Measurements from ENCODE around the gene KRTAP19-5. TPM values are rescaled to one million over a fixed set of nuclear protein-coding genes. Genes with fewer than 3 reads are reported as not detected.

Gene KRTAP19-5
- polyA plus RNA-seq, 4 donors, result not detected

GRCh38 chr21:30486180-30486579 is 15.8 kb downstream of the KRTAP19-5 start:
- 25 to 53% (median 37%) methylated on average over 2 of the region's 2 CpGs for WGBS, 3 donors
- FAIRE-seq (no peak), DNase-seq (no peak)
- H3K27me3 ChIP-seq (ENCODE audit: control insufficient read depth in 3 of 3, insufficient read depth in 3 of 3, low read length in 3 of 3), result no peaks in the 10 kb centered on the region
- H3K4me1 ChIP-seq (ENCODE audit: control insufficient read depth in 3 of 3, insufficient read depth in 2 of 3, low read depth in 1 of 3, low read length in 2 of 3), result no peaks in the 10 kb centered on the region
- H3K27ac ChIP-seq (ENCODE audit: low read depth in 1 of 3, low read length in 2 of 3), result no peak overlapping the region
- peaks cover 6 to 15% of the 10 kb centered on the region in 2 donors for H3K9me3 ChIP-seq (ENCODE audit: control insufficient read depth in 2 of 2, insufficient read depth in 1 of 2, low read depth in 1 of 2, low read length in 1 of 2)
- no peak overlapping the region for H3K4me3 ChIP-seq (ENCODE audit: low read depth in 1 of 3, low read length in 3 of 3)
- H3K36me3 ChIP-seq (ENCODE audit: control insufficient read depth in 3 of 3, insufficient read depth in 2 of 3, low read depth in 1 of 3, low read length in 3 of 3), result no peaks in the 10 kb centered on the region

- H3K9me3 ChIP-seq (ENCODE audit: control insufficient read depth in 2 of 2, insufficient read depth in 1 of 2, low read depth in 1 of 2, low read length in 1 of 2), result peaks cover 7 to 10% of the 10 kb centered on the region in 2 donors
- H3K36me3 ChIP-seq (ENCODE audit: control insufficient read depth in 3 of 3, insufficient read depth in 2 of 3, low read depth in 1 of 3, low read length in 3 of 3), result no peaks in the 10 kb centered on the region
- DNase-seq (no peak), FAIRE-seq (no peak)
- no peak overlapping the region for H3K4me3 ChIP-seq (ENCODE audit: low read depth in 1 of 3, low read length in 3 of 3)
- WGBS, 3 donors, result 75 to 78% (median 76%) methylated on average over 2 of the region's 2 CpGs
- H3K4me1 ChIP-seq (ENCODE audit: control insufficient read depth in 3 of 3, insufficient read depth in 2 of 3, low read depth in 1 of 3, low read length in 2 of 3), result no peaks in the 10 kb centered on the region
- no peak overlapping the region for H3K27ac ChIP-seq (ENCODE audit: low read depth in 1 of 3, low read length in 2 of 3)
- no peaks in the 10 kb centered on the region for H3K27me3 ChIP-seq (ENCODE audit: control insufficient read depth in 3 of 3, insufficient read depth in 3 of 3, low read length in 3 of 3)
Measured at GRCh38 chr21:30482130-30482529, 19.8 kb downstream of the KRTAP19-5 start.

- no peaks in the 10 kb centered on the region for H3K4me1 ChIP-seq (ENCODE audit: control insufficient read depth in 3 of 3, insufficient read depth in 2 of 3, low read depth in 1 of 3, low read length in 2 of 3)
- DNase-seq (no peak), FAIRE-seq (no peak)
- H3K4me3 ChIP-seq (ENCODE audit: low read depth in 1 of 3, low read length in 3 of 3), result no peak within 1 kb of the TSS
- peaks cover 0 to 3% of the 10 kb centered on the region in 2 donors for H3K9me3 ChIP-seq (ENCODE audit: control insufficient read depth in 2 of 2, insufficient read depth in 1 of 2, low read depth in 1 of 2, low read length in 1 of 2)
- WGBS, 3 donors, result 82 to 88% (median 83%) methylated on average over 7 of the region's 7 CpGs
- no peaks in the 10 kb centered on the region for H3K36me3 ChIP-seq (ENCODE audit: control insufficient read depth in 3 of 3, insufficient read depth in 2 of 3, low read depth in 1 of 3, low read length in 3 of 3)
- no peaks in the 10 kb centered on the region for H3K27me3 ChIP-seq (ENCODE audit: control insufficient read depth in 3 of 3, insufficient read depth in 3 of 3, low read length in 3 of 3)
- H3K27ac ChIP-seq (ENCODE audit: low read depth in 1 of 3, low read length in 2 of 3), result no peak within 1 kb of the TSS
Measured at GRCh38 chr21:30480145-30480544, 21.8 kb downstream of the KRTAP19-5 start, which contains the start of gene KRTAP19-1. TSS of gene KRTAP19-1 (minus strand) at chr21:30480367. CDS start at chr21:30480317, 50 bp downstream.

- peaks cover 0 to 3% of the 10 kb centered on the region in 2 donors for H3K9me3 ChIP-seq (ENCODE audit: control insufficient read depth in 2 of 2, insufficient read depth in 1 of 2, low read depth in 1 of 2, low read length in 1 of 2)
- no peak for DNase-seq
- no peak for FAIRE-seq
- no peak overlapping the region for H3K4me3 ChIP-seq (ENCODE audit: low read depth in 1 of 3, low read length in 3 of 3)
- H3K4me1 ChIP-seq (ENCODE audit: control insufficient read depth in 3 of 3, insufficient read depth in 2 of 3, low read depth in 1 of 3, low read length in 2 of 3), result no peaks in the 10 kb centered on the region
- H3K27me3 ChIP-seq (ENCODE audit: control insufficient read depth in 3 of 3, insufficient read depth in 3 of 3, low read length in 3 of 3), result no peaks in the 10 kb centered on the region
- H3K27ac ChIP-seq (ENCODE audit: low read depth in 1 of 3, low read length in 2 of 3), result no peak overlapping the region
- WGBS, 3 donors, result 57 to 70% (median 70%) methylated on average over 4 of the region's 4 CpGs
- no peaks in the 10 kb centered on the region for H3K36me3 ChIP-seq (ENCODE audit: control insufficient read depth in 3 of 3, insufficient read depth in 2 of 3, low read depth in 1 of 3, low read length in 3 of 3)
Measured at GRCh38 chr21:30479259-30479658, 22.7 kb downstream of the KRTAP19-5 start.

GRCh38 chr21:30478004-30478403 is 23.9 kb downstream of the KRTAP19-5 start:
- WGBS, 3 donors, result 42 to 46% (median 43%) methylated on average over 3 of the region's 3 CpGs
- Histone ChIP-seq H3K27me3 (ENCODE audit: control insufficient read depth in 3 of 3, insufficient read depth in 3 of 3, low read length in 3 of 3) (no peaks in the 10 kb centered on the region), H3K4me1 (ENCODE audit: control insufficient read depth in 3 of 3, insufficient read depth in 2 of 3, low read depth in 1 of 3, low read length in 2 of 3) (no peaks in the 10 kb centered on the region), H3K9me3 (ENCODE audit: control insufficient read depth in 2 of 2, insufficient read depth in 1 of 2, low read depth in 1 of 2, low read length in 1 of 2) (peaks cover 0 to 3% of the 10 kb centered on the region in 2 donors), H3K27ac (ENCODE audit: low read depth in 1 of 3, low read length in 2 of 3) (no peak overlapping the region), H3K4me3 (ENCODE audit: low read depth in 1 of 3, low read length in 3 of 3) (no peak overlapping the region), H3K36me3 (ENCODE audit: control insufficient read depth in 3 of 3, insufficient read depth in 2 of 3, low read depth in 1 of 3, low read length in 3 of 3) (no peaks in the 10 kb centered on the region)
- FAIRE-seq, result no peak
- peak in 1 of 2 donors; percentile 5 for DNase-seq

GRCh38 chr21:30468900-30469714 is 32.8 kb downstream of the KRTAP19-5 start:
- DNase-seq (no peak), FAIRE-seq (no peak)
- H3K9me3 ChIP-seq (ENCODE audit: control insufficient read depth in 2 of 2, insufficient read depth in 1 of 2, low read depth in 1 of 2, low read length in 1 of 2), result no peaks in the 10 kb centered on the region
- H3K27ac ChIP-seq (ENCODE audit: low read depth in 1 of 3, low read length in 2 of 3), result no peak overlapping the region
- 62 to 69% (median 64%) methylated on average over 6 of the region's 6 CpGs for WGBS, 3 donors
- H3K36me3 ChIP-seq (ENCODE audit: control insufficient read depth in 3 of 3, insufficient read depth in 2 of 3, low read depth in 1 of 3, low read length in 3 of 3), result no peaks in the 10 kb centered on the region
- H3K27me3 ChIP-seq (ENCODE audit: control insufficient read depth in 3 of 3, insufficient read depth in 3 of 3, low read length in 3 of 3), result no peaks in the 10 kb centered on the region
- no peaks in the 10 kb centered on the region for H3K4me1 ChIP-seq (ENCODE audit: control insufficient read depth in 3 of 3, insufficient read depth in 2 of 3, low read depth in 1 of 3, low read length in 2 of 3)
- H3K4me3 ChIP-seq (ENCODE audit: low read depth in 1 of 3, low read length in 3 of 3), result no peak overlapping the region

- WGBS, 3 donors, result 44 to 53% (median 53%) methylated on average over 3 of the region's 3 CpGs
- peaks cover 0 to 1% of the 10 kb centered on the region in 2 donors for H3K9me3 ChIP-seq (ENCODE audit: control insufficient read depth in 2 of 2, insufficient read depth in 1 of 2, low read depth in 1 of 2, low read length in 1 of 2)
- DNase-seq (peak in 1 of 2 donors; percentile 7), FAIRE-seq (no peak)
- H3K4me1 ChIP-seq (ENCODE audit: control insufficient read depth in 3 of 3, insufficient read depth in 2 of 3, low read depth in 1 of 3, low read length in 2 of 3), result no peaks in the 10 kb centered on the region
- H3K36me3 ChIP-seq (ENCODE audit: control insufficient read depth in 3 of 3, insufficient read depth in 2 of 3, low read depth in 1 of 3, low read length in 3 of 3), result no peaks in the 10 kb centered on the region
- H3K27me3 ChIP-seq (ENCODE audit: control insufficient read depth in 3 of 3, insufficient read depth in 3 of 3, low read length in 3 of 3), result no peaks in the 10 kb centered on the region
- no peak overlapping the region for H3K27ac ChIP-seq (ENCODE audit: low read depth in 1 of 3, low read length in 2 of 3)
- H3K4me3 ChIP-seq (ENCODE audit: low read depth in 1 of 3, low read length in 3 of 3), result no peak overlapping the region
Measured at GRCh38 chr21:30463713-30464112, 38.2 kb downstream of the KRTAP19-5 start.
